ENCODE results near the gene SRD5A1. TPM values are rescaled to one million over a fixed set of nuclear protein-coding genes. Genes with fewer than 3 reads are reported as not detected.

The SRD5A1 gene
- total RNA-seq, 4 donors from 2014 or later, result 3.5 to 11.5 (median 6.9) TPM

DNA sequence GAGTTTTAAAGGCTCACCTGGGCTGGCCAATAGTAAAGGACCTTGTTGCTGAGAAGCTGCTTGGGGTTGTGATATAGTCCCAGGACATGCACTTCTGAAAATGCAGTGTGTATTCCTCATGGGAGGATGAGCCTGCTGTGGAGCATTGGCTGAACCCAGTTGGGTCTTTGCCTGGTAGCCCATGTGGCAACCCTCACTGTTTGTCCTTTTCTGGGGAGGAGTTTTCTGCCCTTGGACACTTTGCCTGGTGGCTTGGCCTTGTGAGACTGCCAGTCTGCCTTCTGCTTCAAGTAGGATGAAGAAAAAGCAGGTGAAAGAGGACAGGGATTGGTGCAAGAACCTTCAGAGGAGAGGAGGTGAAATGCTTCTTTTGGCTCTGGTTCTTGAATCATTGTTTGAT is 84.0 kb downstream of the SRD5A1 start:
- Histone ChIP-seq H3K36me3 (no peaks in the 10 kb centered on the region), H3K4me3 (no peak overlapping the region), H3K27me3 (no peaks in the 10 kb centered on the region), H3K27ac (no peak overlapping the region), H3K9me3 (no peaks in the 10 kb centered on the region), H3K4me1 (peaks cover 0 to 77% (median 56%) of the 10 kb centered on the region in 4 donors)
- no peak for DNase-seq (ENCODE audit: low spot score in 2 of 2)
- TF ChIP-seq POLR2A (IDR thresholded peaks at IDR 0.05), result no peak
- TF ChIP-seq, protein P1, sequence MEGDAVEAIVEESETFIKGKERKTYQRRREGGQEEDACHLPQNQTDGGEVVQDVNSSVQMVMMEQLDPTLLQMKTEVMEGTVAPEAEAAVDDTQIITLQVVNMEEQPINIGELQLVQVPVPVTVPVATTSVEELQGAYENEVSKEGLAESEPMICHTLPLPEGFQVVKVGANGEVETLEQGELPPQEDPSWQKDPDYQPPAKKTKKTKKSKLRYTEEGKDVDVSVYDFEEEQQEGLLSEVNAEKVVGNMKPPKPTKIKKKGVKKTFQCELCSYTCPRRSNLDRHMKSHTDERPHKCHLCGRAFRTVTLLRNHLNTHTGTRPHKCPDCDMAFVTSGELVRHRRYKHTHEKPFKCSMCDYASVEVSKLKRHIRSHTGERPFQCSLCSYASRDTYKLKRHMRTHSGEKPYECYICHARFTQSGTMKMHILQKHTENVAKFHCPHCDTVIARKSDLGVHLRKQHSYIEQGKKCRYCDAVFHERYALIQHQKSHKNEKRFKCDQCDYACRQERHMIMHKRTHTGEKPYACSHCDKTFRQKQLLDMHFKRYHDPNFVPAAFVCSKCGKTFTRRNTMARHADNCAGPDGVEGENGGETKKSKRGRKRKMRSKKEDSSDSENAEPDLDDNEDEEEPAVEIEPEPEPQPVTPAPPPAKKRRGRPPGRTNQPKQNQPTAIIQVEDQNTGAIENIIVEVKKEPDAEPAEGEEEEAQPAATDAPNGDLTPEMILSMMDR (IDR thresholded peaks at IDR 0.05), result no peak
- no peak for TF ChIP-seq EP300 (IDR thresholded peaks at IDR 0.05)

DNA sequence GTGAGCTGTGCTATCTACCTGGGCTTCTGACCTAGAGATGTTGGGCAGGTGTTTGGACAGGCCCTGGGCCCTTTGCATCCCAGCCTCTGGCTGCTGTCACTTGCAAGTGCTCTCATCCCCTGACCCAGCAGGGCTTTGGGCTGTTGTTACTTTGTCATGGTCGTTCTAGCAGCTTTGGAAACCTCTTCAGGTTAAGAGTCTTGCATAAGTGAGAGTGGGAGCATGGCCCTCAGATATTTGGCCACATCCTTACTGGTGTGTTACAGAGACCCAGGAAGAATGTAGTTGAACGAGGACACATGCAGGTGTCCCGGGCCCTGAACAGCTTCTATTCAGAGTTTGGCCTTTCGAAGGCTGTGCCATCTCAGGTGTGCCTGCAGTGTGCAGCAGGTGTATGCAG is 84.4 kb downstream of the SRD5A1 start:
- Histone ChIP-seq H3K36me3 (no peaks in the 10 kb centered on the region), H3K27ac (no peak overlapping the region), H3K9me3 (no peaks in the 10 kb centered on the region), H3K4me3 (no peak overlapping the region), H3K27me3 (no peaks in the 10 kb centered on the region), H3K4me1 (peaks cover 0 to 81% (median 60%) of the 10 kb centered on the region in 4 donors)
- DNase-seq (ENCODE audit: low spot score in 2 of 2), result no peak
- TF ChIP-seq, protein P1 (IDR thresholded peaks at IDR 0.05), result no peak
- no peak for TF ChIP-seq POLR2A (IDR thresholded peaks at IDR 0.05)
- no peak for TF ChIP-seq EP300 (IDR thresholded peaks at IDR 0.05)
- 71 to 81% methylated on average over 4 of the region's 4 CpGs for WGBS, 2 donors

DNA sequence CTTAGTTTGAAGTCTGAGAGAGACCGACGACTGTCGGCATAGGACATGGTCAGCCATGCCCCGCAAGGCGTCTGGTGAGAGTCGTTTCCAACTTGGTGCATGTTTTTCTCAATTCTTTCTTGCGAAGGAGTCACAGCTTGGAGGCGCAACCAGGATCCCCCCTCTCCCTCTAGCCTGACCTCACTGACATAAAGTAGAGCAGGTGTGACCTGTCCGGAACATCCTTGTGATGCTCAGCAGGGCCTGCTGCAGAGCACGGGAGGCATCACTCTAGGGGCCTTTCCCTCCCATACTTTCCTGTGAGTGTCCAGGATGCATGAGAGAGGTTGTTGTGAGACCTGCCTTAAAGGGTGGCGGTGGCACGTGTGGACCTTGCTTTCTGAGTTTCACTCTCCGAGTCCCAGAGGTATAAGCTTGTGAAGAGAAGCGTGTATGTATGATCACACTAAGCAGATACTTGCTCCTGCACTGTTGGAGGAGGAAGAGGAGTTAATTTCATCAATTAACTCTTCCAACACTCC is 85.0 kb downstream of the SRD5A1 start:
- H3K4me1 ChIP-seq, result peaks cover 0 to 87% (median 65%) of the 10 kb centered on the region in 4 donors
- no peak for DNase-seq (ENCODE audit: low spot score in 2 of 2)
- H3K27me3 ChIP-seq, result no peaks in the 10 kb centered on the region
- 76 to 79% methylated on average over 13 to 14 of the region's 14 CpGs for WGBS, 2 donors
- H3K27ac ChIP-seq, result no peak overlapping the region
- TF ChIP-seq, protein P1 (IDR thresholded peaks at IDR 0.05), result no peak
- TF ChIP-seq POLR2A (IDR thresholded peaks at IDR 0.05), result no peak
- no peak for TF ChIP-seq EP300 (IDR thresholded peaks at IDR 0.05)
- no peaks in the 10 kb centered on the region for H3K9me3 ChIP-seq
- H3K36me3 ChIP-seq, result no peaks in the 10 kb centered on the region
- no peak overlapping the region for H3K4me3 ChIP-seq

DNA sequence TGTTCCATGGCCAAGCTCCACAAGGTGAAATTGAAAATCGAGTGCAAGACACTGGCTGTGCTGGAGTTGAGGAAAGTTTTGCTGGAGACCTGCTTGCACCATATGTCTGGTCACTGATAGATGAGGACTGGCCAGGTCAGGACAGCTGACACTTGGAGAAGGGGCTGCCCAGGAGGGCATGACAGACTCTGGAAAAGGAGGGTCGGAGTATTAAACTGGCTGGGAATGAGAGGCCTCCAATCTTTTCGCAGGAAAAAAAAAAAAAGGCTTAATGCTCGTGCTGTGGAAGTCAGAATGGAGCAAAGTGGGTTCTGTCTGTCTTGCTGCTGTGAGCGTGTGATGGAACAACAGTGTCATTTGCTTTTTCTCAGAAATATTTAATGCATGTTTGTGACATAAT is 85.5 kb downstream of the SRD5A1 start:
- H3K27me3 ChIP-seq, result no peaks in the 10 kb centered on the region
- TF ChIP-seq, protein P1 (IDR thresholded peaks at IDR 0.05), result no peak
- TF ChIP-seq POLR2A (IDR thresholded peaks at IDR 0.05) (no peak), EP300 (IDR thresholded peaks at IDR 0.05) (no peak)
- no peak overlapping the region for H3K4me3 ChIP-seq
- WGBS, 2 donors, result 42 to 56% methylated on average over 5 of the region's 5 CpGs
- no peak overlapping the region for H3K27ac ChIP-seq
- peaks cover 0 to 92% (median 70%) of the 10 kb centered on the region in 4 donors for H3K4me1 ChIP-seq
- DNase-seq (ENCODE audit: low spot score in 2 of 2), result no peak
- peaks cover 0 to 2% (median 0%) of the 10 kb centered on the region in 3 donors for H3K36me3 ChIP-seq
- H3K9me3 ChIP-seq, result no peaks in the 10 kb centered on the region

DNA sequence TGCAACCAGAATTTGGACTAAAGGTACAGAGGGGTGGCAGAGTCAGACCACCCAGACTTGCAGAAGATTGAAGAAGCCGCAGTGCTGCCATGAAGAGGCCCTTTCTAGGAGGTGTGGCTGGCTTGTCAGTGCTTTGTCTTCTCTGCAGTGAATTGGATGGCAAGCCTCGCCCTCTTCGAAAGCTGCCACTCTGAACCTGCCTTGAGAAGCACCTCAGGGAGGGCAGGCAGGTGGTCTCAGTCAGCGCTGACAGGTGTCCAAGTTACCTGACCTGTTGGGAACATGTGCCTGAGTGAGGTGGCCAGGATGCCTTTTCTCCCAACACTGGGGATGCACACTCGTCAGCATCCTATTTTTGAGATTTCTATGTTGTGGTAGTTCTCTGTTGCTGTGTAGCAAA is 86.2 kb downstream of the SRD5A1 start:
- WGBS, 2 donors, result 86 to 90% methylated on average over 5 of the region's 5 CpGs
- TF ChIP-seq, protein P1 (IDR thresholded peaks at IDR 0.05), result no peak
- no peak for TF ChIP-seq POLR2A (IDR thresholded peaks at IDR 0.05)
- TF ChIP-seq EP300 (IDR thresholded peaks at IDR 0.05), result no peak

More for the DNA sequence above, 86.2 kb downstream of the SRD5A1 start:
- DNase-seq (ENCODE audit: low spot score in 2 of 2), result no peak
- Histone ChIP-seq H3K27ac (no peak overlapping the region), H3K4me1 (peaks cover 0 to 99% (median 71%) of the 10 kb centered on the region in 4 donors), H3K4me3 (no peak overlapping the region), H3K36me3 (peaks cover 0 to 5% (median 0%) of the 10 kb centered on the region in 3 donors), H3K27me3 (no peaks in the 10 kb centered on the region), H3K9me3 (no peaks in the 10 kb centered on the region)
